ENCODE measurements around the gene RAVER1. TPM values are rescaled to one million over a fixed set of nuclear protein-coding genes. Genes with fewer than 3 reads are reported as not detected.

The RAVER1 gene
- total and polyA plus RNA-seq, 9 of the 15 experiments (the other 6 are each of a cell fraction or from before 2014, with no cell fraction given): 0.06 to 113 (median 7.0) TPM

GRCh38 chr19:10321874-10322835, 11.2 kb downstream of the RAVER1 start:
- no peaks in the 10 kb centered on the region for H3K9me3 ChIP-seq (replicated peaks; ENCODE audit: control insufficient read depth, insufficient read depth, low read depth, low read length)
- BruUV-seq (replicated peaks): no TSS peak
- ChIA-PET CTCF (ENCODE audit: low intra/inter-chr PET ratio) (no interaction called here), POLR2A (interaction anchor here (0.6 to 2.0 kb wide), 7 partner anchors 7 to 35 kb away, joined by 3 to 9 read pairs (median 3); partner anchors contain the start of genes ICAM4, ICAM5 and RAVER1)
- no peaks in the 10 kb centered on the region for H3K27me3 ChIP-seq (ENCODE audit: control insufficient read depth in 2 of 2, insufficient read depth in 2 of 2, low read length in 2 of 2)
- H3K4me2 ChIP-seq (ENCODE audit: insufficient read depth, low read length): no peak overlapping the region
- H3K4me3 ChIP-seq: no peak overlapping the region
- peaks cover 94% of the 10 kb centered on the region for H3K36me3 ChIP-seq (ENCODE audit: control insufficient read depth, insufficient read depth, low read length)
- H4K20me1 ChIP-seq (replicated peaks; ENCODE audit: control insufficient read depth, insufficient read depth, low read length): 0 out of 2 replicates have a peak, but pooled peaks cover 3% of the 10 kb centered on the region
- ATAC-seq: no peak; the same call in 2 of the 3 replicates
- in situ Hi-C loops (cut with MboI): no loop called here
- H3K79me2 ChIP-seq (ENCODE audit: control insufficient read depth, insufficient read depth, low read length): no peaks in the 10 kb centered on the region; the same call in 1 of the 3 replicates
- H3K27ac ChIP-seq (ENCODE audit: extremely low read depth, low read depth, low read length): no peak overlapping the region; the same call in 2 of the 3 replicates
- DNase-seq (ENCODE audit: extremely low read depth in 1 of 4, low spot score in 3 of 4): no peak
- peaks cover 0 to 43% of the 10 kb centered on the region in 2 experiments; a peak in 2 of 5 replicates for H3K4me1 ChIP-seq (replicated peaks in 1 of 2; ENCODE audit: control insufficient read depth in 2 of 2, insufficient read depth in 2 of 2, low read length in 2 of 2)
- H3K9ac ChIP-seq (ENCODE audit: insufficient read depth in 1 of 2, low read depth in 2 of 2, low read length in 2 of 2): peak overlapping the region in 1 of 2 experiments; percentile 78; a peak in 1 of 4 replicates
- peak; percentile 32 for FAIRE-seq
- H3K9me1 ChIP-seq (ENCODE audit: control insufficient read depth, insufficient read depth, low read length): no peaks in the 10 kb centered on the region
- intact Hi-C loops (cut with micrococcal nuclease): no loop called here
- WGBS (ENCODE audit: insufficient coverage, low coverage, missing lambda C conversion rate): 90% methylated on average over 14 of the region's 19 CpGs
- H2AFZ ChIP-seq (ENCODE audit: low read depth, low read length): no peak overlapping the region
- TF ChIP-seq POLR2B (IDR thresholded peaks at IDR 0.05; ENCODE audit: low read depth, partially characterized antibody) (peak; percentile 51), RUNX1 (IDR thresholded peaks at IDR 0.05; ENCODE audit: low read depth) (no peak), MYNN (IDR thresholded peaks at IDR 0.05) (peak; percentile 14; the same call in 1 of the 2 replicates), MYNN (CRISPR knock-in tag; IDR thresholded peaks at IDR 0.05) (no peak), ZNF12 (CRISPR knock-in tag; IDR thresholded peaks at IDR 0.05) (no peak), POLR2AphosphoS5 (IDR thresholded peaks at IDR 0.05; ENCODE audit: control insufficient read depth, insufficient read depth, low read depth, low read length) (peak; percentile 15; the same call in 1 of the 2 replicates), RBFOX2 (IDR thresholded peaks at IDR 0.05; ENCODE audit: low read depth, low read length) (peak; percentile 11; the same call in 1 of the 2 replicates), FOXM1 (IDR thresholded peaks at IDR 0.05; ENCODE audit: low read depth) (no peak), FOXM1 (CRISPR knock-in tag; IDR thresholded peaks at IDR 0.05; ENCODE audit: low read depth) (no peak), FUS (optimal IDR thresholded peaks at IDR 0.05; ENCODE audit: low read depth, low read length) (no peak), TEAD1 (CRISPR knock-in tag; IDR thresholded peaks at IDR 0.05) (no peak), SUPT5H (IDR thresholded peaks at IDR 0.05) (peak; percentile 68), POLR3G (IDR thresholded peaks at IDR 0.05; ENCODE audit: extremely low read depth, insufficient read length, insufficient replicate concordance) (no peak), POLR2G (IDR thresholded peaks at IDR 0.05; ENCODE audit: low read depth, low read length) (peak; percentile 68), ZC3H8 (IDR thresholded peaks at IDR 0.05) (no peak), EWSR1 (IDR thresholded peaks at IDR 0.05; ENCODE audit: borderline replicate concordance, low read depth, partially characterized antibody) (no peak), POLR2A (conservative IDR thresholded peaks at IDR 0.05) (peak; percentile 70), CHD4 (IDR thresholded peaks at IDR 0.05; ENCODE audit: insufficient read depth, insufficient replicate concordance, low read depth, low read length, poor library complexity, severe bottlenecking) (no peak)

Data from K562 (cell line).